Endothelial cell of umbilical vein (primary cell): ENCODE results near the gene CCDC102B. TPM values are rescaled to one million over a fixed set of nuclear protein-coding genes. Genes with fewer than 3 reads are reported as not detected.

Experiments used
- BruUV-seq: library from RNA; stranded (reverse); fragments of 400-500 nt; replicated peaks from 2 replicates; lab custom pipeline; 2021; lab: Mats Ljungman, UMichigan
- CTCF ChIA-PET: fragments of 300-600, 350-600 bp; sonication (Branson Sonifier 250); formaldehyde crosslinking; loops from one replicate; lab custom pipeline; 2021; ENCODE audit warnings: antibody characterized with exemption, inconsistent platforms; lab: Charles Lee
- POLR2A ChIA-PET: fragments of 300-600, 350-600 bp; sonication (Branson Sonifier 250); formaldehyde crosslinking; loops from one replicate; lab custom pipeline; 2021; ENCODE audit warnings: antibody characterized with exemption, inconsistent platforms; lab: Charles Lee
- DNase-seq: peaks from one replicate; pipeline ENCODE4 v3.0.0-alpha.2; 2011; ENCODE audit warnings: low read depth, low spot score
- FAIRE-seq: peaks from 2 replicates; lab custom pipeline; 2011; peaks lifted over from hg19 to GRCh38; lab: Jason Lieb, UNC
- H2AFZ ChIP-seq: 2 replicates; pipeline ENCODE4 v1.6.0; 2012; ENCODE audit warnings: low read depth, low read length, control low read depth, inconsistent platforms
- H3K27ac ChIP-seq: 2 replicates; pipeline ENCODE4 v1.5.1; 2011; ENCODE audit warnings: low read depth, mild to moderate bottlenecking, control low read depth, low read length, moderate library complexity; ENCODE audit not compliant: insufficient read depth
- H3K27me3 ChIP-seq, 2 experiments: 2 replicates each; pipeline versions ENCODE4 v1.6.0 to v1.6.1; 2011; ENCODE audit warnings: low read length in 2 of 2, mixed read lengths in 1 of 2; ENCODE audit not compliant: control insufficient read depth in 2 of 2, insufficient read depth in 2 of 2
- H3K36me3 ChIP-seq, 2 experiments: 2 replicates in 1 of 2; 3 replicates in 1 of 2; pipeline ENCODE4 v1.5.1; 2011; ENCODE audit warnings: low read length in 2 of 2, mild to moderate bottlenecking in 1 of 2, moderate library complexity in 1 of 2; ENCODE audit not compliant: control insufficient read depth in 2 of 2, insufficient read depth in 2 of 2; ENCODE audit errors: extremely low read depth in 1 of 2
- H3K4me1 ChIP-seq: 3 replicates; pipeline ENCODE4 v1.5.1; 2011; ENCODE audit warnings: mild to moderate bottlenecking, low read length; ENCODE audit not compliant: control insufficient read depth, insufficient read depth; ENCODE audit errors: extremely low read depth
- H3K4me2 ChIP-seq: 2 replicates; pipeline ENCODE4 v1.6.1; 2011; ENCODE audit warnings: low read length, control low read depth, mixed read lengths; ENCODE audit not compliant: insufficient read depth
- H3K4me3 ChIP-seq, 3 experiments: fragments of 200-600 bp in 1 of 3; sonication (generic), shearing (Covaris generic) in 1 of 3; replicated peaks in 1 of 3; 2 replicates each; pipeline ENCODE4 v1.5.1; 2011 to 2016; ENCODE audit warnings: control low read depth in 3 of 3, low read length in 3 of 3, mild to moderate bottlenecking in 2 of 3, inconsistent platforms in 1 of 3, low read depth in 1 of 3, moderate library complexity in 1 of 3; ENCODE audit not compliant: insufficient read depth in 1 of 3
- H3K79me2 ChIP-seq: 2 replicates; pipeline ENCODE4 v1.6.0; 2012; ENCODE audit warnings: low read length, inconsistent platforms; ENCODE audit not compliant: control insufficient read depth, insufficient read depth
- H3K9ac ChIP-seq: replicated peaks from 2 replicates; pipeline ENCODE3; 2011; ENCODE audit warnings: low read length, control low read depth; ENCODE audit not compliant: insufficient read depth; ENCODE audit errors: extremely low read depth
- H3K9me1 ChIP-seq: replicated peaks from 3 replicates; pipeline ENCODE4 v1.6.0; 2011; ENCODE audit warnings: mild to moderate bottlenecking, low read length; ENCODE audit not compliant: control insufficient read depth, insufficient read depth; ENCODE audit errors: extremely low read depth
- H3K9me3 ChIP-seq: replicated peaks from 2 replicates; pipeline ENCODE4 v1.5.1; 2012; ENCODE audit warnings: low read length, inconsistent platforms; ENCODE audit not compliant: control insufficient read depth, insufficient read depth
- H4K20me1 ChIP-seq: replicated peaks from 2 replicates; pipeline ENCODE3; 2011; ENCODE audit warnings: mild to moderate bottlenecking, low read length; ENCODE audit not compliant: control insufficient read depth, insufficient read depth; ENCODE audit errors: extremely low read depth
- EZH2 ChIP-seq: IDR thresholded peaks from 2 replicates; pipeline ENCODE4 v1.6.1; 2012; ENCODE audit warnings: borderline replicate concordance, low read depth, mild to moderate bottlenecking, moderate library complexity, low read length, inconsistent platforms; ENCODE audit not compliant: severe bottlenecking
- FOS ChIP-seq: IDR thresholded peaks from 2 replicates; pipeline ENCODE4 v1.6.1; 2011; ENCODE audit warnings: mild to moderate bottlenecking, low read length, moderate library complexity, borderline replicate concordance; ENCODE audit not compliant: insufficient read depth
- GATA2 ChIP-seq: IDR thresholded peaks from 2 replicates; pipeline ENCODE4 v1.7.0; 2011; ENCODE audit warnings: low read depth, mild to moderate bottlenecking, moderate library complexity, mixed read lengths, low read length; ENCODE audit not compliant: insufficient read length, insufficient read depth
- JUN ChIP-seq: IDR thresholded peaks from 2 replicates; pipeline ENCODE4 v1.6.1; 2011; ENCODE audit warnings: borderline replicate concordance, low read depth; ENCODE audit not compliant: insufficient read length, insufficient read depth
- MYC ChIP-seq: IDR thresholded peaks from one replicate; pipeline ENCODE4 v1.6.1; 2011; ENCODE audit warnings: mild to moderate bottlenecking, low read depth, low read length
- POLR2A ChIP-seq: IDR thresholded peaks from 2 replicates; pipeline ENCODE4 v1.6.1; 2012; ENCODE audit warnings: low read depth, mild to moderate bottlenecking, control low read depth, low read length
- POLR2AphosphoS5 ChIP-seq: IDR thresholded peaks from 2 replicates; pipeline ENCODE4 v1.6.1; 2012; ENCODE audit warnings: low read depth, mild to moderate bottlenecking, control low read depth, low read length, moderate library complexity; ENCODE audit not compliant: insufficient read depth
- dilution Hi-C: fragments of 300-500 bp; cut with MboI; formaldehyde crosslinking; loops from one replicate; pipeline ENCODE4 v1.15.0; 2019; ENCODE audit warnings: low sequenced_read_pairs; ENCODE audit not compliant: extremely low pct_ligation_motif_present
- intact Hi-C: fragments of 100-400 bp; cut with micrococcal nuclease; formaldehyde crosslinking; loops from one replicate; pipeline ENCODE4 v1.10.0; 2022
- polyA plus RNA-seq, 4 experiments: library from polyadenylated mRNA; depleted of rRNA in 3 of 4; stranded (reverse) in 3 of 4; unstranded in 1 of 4; fragments of >200 nt; gene quantifications; 2 replicates each; pipeline versions ENCODE4 v1.2.1 to v1.2.3, GENCODE V29; 2011 to 2012; ENCODE audit warnings: missing spikeins in 1 of 4
- total RNA-seq: library from RNA; stranded (reverse); gene quantifications from 2 replicates; pipeline ENCODE4 v1.2.3, GENCODE V29; 2021
- TF ChIP-seq, protein P1 (sequence below), 2 donors: IDR thresholded peaks; 1 replicate in 1 of 2; 2 replicates in 1 of 2; pipeline ENCODE4 v1.5.1; 2011; ENCODE audit warnings: low read length in 2 of 2, mild to moderate bottlenecking in 2 of 2, moderate library complexity in 2 of 2, control low read depth in 1 of 2, inconsistent platforms in 1 of 2, low read depth in 1 of 2; ENCODE audit not compliant: insufficient read depth in 1 of 2; ENCODE audit errors: extremely low read depth in 1 of 2
- TF ChIP-seq, protein P2 (sequence below): IDR thresholded peaks from 2 replicates; pipeline ENCODE4 v1.6.1; 2011; ENCODE audit not compliant: insufficient read depth, insufficient read length

Gene CCDC102B
- total and polyA plus RNA-seq, 2 donors (not counting 3 experiments of a cell fraction or from before 2014, with no cell fraction given) = 0.21 to 0.62 TPM

DNA sequence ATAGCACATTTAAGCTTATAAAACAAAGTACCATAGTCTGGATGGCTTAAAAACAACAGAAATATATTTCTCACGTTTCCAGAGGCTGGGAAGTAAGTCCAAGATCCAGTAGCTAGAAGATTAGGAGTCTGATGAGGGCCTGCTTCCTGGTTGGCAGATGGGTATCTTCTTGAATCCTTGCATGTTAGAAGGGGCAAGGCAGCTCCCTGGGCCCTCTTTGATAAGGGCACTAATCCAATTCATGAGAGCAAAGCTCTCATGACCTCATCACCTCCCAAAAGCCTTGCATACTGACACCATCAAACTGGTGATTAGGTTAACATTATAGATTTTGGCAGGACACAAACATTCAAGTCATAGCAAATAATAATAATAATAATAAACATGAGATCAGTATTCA is 146.4 kb downstream of the CCDC102B start:
- no TSS peak for BruUV-seq
- POLR2A ChIA-PET = no interaction called here

More for the DNA sequence above, 146.4 kb downstream of the CCDC102B start:
- intact Hi-C loops (no loop called here), dilution Hi-C loops (no loop called here)
- H2AFZ ChIP-seq = no peak overlapping the region
- FAIRE-seq = no peak
- no peaks in the 10 kb centered on the region for H3K79me2 ChIP-seq
- TF ChIP-seq POLR2AphosphoS5 = no peak
- TF ChIP-seq, protein P1, sequence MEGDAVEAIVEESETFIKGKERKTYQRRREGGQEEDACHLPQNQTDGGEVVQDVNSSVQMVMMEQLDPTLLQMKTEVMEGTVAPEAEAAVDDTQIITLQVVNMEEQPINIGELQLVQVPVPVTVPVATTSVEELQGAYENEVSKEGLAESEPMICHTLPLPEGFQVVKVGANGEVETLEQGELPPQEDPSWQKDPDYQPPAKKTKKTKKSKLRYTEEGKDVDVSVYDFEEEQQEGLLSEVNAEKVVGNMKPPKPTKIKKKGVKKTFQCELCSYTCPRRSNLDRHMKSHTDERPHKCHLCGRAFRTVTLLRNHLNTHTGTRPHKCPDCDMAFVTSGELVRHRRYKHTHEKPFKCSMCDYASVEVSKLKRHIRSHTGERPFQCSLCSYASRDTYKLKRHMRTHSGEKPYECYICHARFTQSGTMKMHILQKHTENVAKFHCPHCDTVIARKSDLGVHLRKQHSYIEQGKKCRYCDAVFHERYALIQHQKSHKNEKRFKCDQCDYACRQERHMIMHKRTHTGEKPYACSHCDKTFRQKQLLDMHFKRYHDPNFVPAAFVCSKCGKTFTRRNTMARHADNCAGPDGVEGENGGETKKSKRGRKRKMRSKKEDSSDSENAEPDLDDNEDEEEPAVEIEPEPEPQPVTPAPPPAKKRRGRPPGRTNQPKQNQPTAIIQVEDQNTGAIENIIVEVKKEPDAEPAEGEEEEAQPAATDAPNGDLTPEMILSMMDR (IDR thresholded peaks at IDR 0.05; ENCODE audit: extremely low read depth in 1 of 2, insufficient read depth in 1 of 2, low read depth in 1 of 2, low read length in 2 of 2) = no peak
- TF ChIP-seq, protein P2, sequence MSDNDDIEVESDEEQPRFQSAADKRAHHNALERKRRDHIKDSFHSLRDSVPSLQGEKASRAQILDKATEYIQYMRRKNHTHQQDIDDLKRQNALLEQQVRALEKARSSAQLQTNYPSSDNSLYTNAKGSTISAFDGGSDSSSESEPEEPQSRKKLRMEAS = no peak
- no peak for TF ChIP-seq MYC
- no peak for TF ChIP-seq FOS
- TF ChIP-seq JUN = no peak
- TF ChIP-seq POLR2A = no peak
- no peak for TF ChIP-seq GATA2
- no peak for TF ChIP-seq EZH2
- no peaks in the 10 kb centered on the region for H3K27me3 ChIP-seq
- CTCF ChIA-PET = no interaction called here
- no peaks in the 10 kb centered on the region for H3K9me3 ChIP-seq
- H4K20me1 ChIP-seq = no peaks in the 10 kb centered on the region
- no peak overlapping the region for H3K9ac ChIP-seq
- H3K4me1 ChIP-seq = no peaks in the 10 kb centered on the region
- H3K27ac ChIP-seq = no peak overlapping the region
- no peak overlapping the region for H3K4me3 ChIP-seq
- H3K9me1 ChIP-seq = no peaks in the 10 kb centered on the region
- H3K36me3 ChIP-seq = no peaks in the 10 kb centered on the region
- no peak overlapping the region for H3K4me2 ChIP-seq
- no peak for DNase-seq
